ENCODE data around the gene SYNM. TPM values are rescaled to one million over a fixed set of nuclear protein-coding genes. Genes with fewer than 3 reads are reported as not detected.

SYNM gene
- total RNA-seq, 1 experiment from 2014 or later = 6.1 TPM

- H3K9me3 ChIP-seq = no peaks in the 10 kb centered on the region
- H3K4me1 Mint-ChIP-seq (ENCODE audit: low read depth, unreplicated experiment) = peaks cover 28% of the 10 kb centered on the region
- no peak overlapping the region for H3K27ac Mint-ChIP-seq (ENCODE audit: unreplicated experiment)
- H3K4me3 Mint-ChIP-seq (ENCODE audit: unreplicated experiment) = no peak overlapping the region
- ChIA-PET CTCF (interaction anchor here (0.7 kb wide), 1 partner anchor 82 kb away, joined by 3 read pairs; no protein-coding TSS in a partner anchor), POLR2A (no interaction called here)
- BruUV-seq (replicated peaks) = no TSS peak
- TF ChIP-seq CTCF (IDR thresholded peaks at IDR 0.05; ENCODE audit: insufficient read depth in 1 of 2, low read depth in 1 of 2, low read length in 1 of 2, severe bottlenecking in 1 of 2, unreplicated experiment in 1 of 2) = no peak
- no peak for DNase-seq
- H3K9me3 Mint-ChIP-seq (ENCODE audit: unreplicated experiment) = no peaks in the 10 kb centered on the region
- H3K36me3 ChIP-seq (ENCODE audit: control insufficient read depth, insufficient read depth, low read length) = no peaks in the 10 kb centered on the region
- no peaks in the 10 kb centered on the region for H3K27me3 ChIP-seq (replicated peaks; ENCODE audit: control insufficient read depth, insufficient read depth, low read length)
- peaks cover 9% of the 10 kb centered on the region for H3K4me1 ChIP-seq
- H3K36me3 Mint-ChIP-seq (ENCODE audit: insufficient read depth, unreplicated experiment) = peaks cover 16% of the 10 kb centered on the region
- H3K27me3 Mint-ChIP-seq (ENCODE audit: insufficient read depth, unreplicated experiment) = no peaks in the 10 kb centered on the region
- intact Hi-C loops (cut with micrococcal nuclease; ENCODE audit: unreplicated experiment) = no loop called here
- H3K4me3 ChIP-seq (ENCODE audit: low read depth, low read length) = no peak overlapping the region
Observed at GRCh38 chr15:99182791-99183190, 77.9 kb downstream of the SYNM start.

Other genes starting within 250 kb of the SYNM start
- not detected in 2 replicates for gene PGPEP1L, start 97.3 kb upstream of the SYNM start, total RNA-seq (2022)
- 8.5 and 10.8 TPM in 2 replicates for gene TTC23, start 144.5 kb downstream of the SYNM start, total RNA-seq (2022)
- 15.2 and 17.8 TPM in 2 replicates for gene LRRC28, start 146.4 kb downstream of the SYNM start, total RNA-seq (2022)

Data from Caco-2 (cell line).